AG10803 (cell line): Measurements from ENCODE around the gene CHRDL2.
A peak's percentile ranks its signal among the peaks of the same experiment; 100 is the strongest.
"Not testable (repeated sequence)": the region's sequence is repeated elsewhere in the genome, so short reads cannot be mapped to it uniquely, and the experiment has no call there.

Experiments
- DNase-seq: peaks from one replicate; pipeline ENCODE4 v3.0.0; 2010; ENCODE audit warnings: low read depth
- H3K4me3 ChIP-seq: 2 replicates; pipeline ENCODE4 v1.5.1; 2011; ENCODE audit warnings: mild to moderate bottlenecking, low read length, control low read depth
- TF ChIP-seq, protein P1 (sequence below): conservative IDR thresholded peaks from 2 replicates; pipeline ENCODE4 v1.5.1; 2011; ENCODE audit warnings: mild to moderate bottlenecking, low read length, control low read depth, inconsistent platforms

The CHRDL2 gene

DNA sequence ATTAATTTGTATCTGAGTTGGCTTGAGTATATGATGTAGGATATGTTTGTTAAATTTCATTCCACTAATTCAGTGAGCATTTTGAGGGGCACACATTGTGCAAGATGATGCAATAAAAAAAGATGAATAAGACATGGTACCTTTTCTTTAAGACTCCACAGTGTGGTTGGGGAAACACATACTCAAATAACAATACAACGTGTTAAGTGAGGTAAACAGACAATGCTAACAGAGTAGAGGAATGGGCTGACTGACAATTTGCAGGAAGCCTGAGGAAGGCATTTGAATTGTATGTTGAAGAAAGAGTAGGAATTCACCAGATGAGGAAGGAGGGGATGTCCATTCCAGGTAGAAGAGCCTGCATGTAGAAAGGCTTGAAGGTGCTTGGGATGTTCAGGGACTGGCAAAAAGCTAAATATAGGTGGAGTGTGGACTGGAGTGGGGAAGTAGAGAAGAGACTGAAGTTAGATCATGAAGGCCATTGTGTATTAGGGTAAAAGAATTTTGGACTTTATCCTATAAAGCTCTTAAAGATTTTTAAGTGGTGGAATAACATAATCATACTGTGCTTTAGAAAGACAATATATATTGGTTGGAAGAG, 24.3 kb upstream of the CHRDL2 start:
- H3K4me3 ChIP-seq: no peak overlapping the region
- TF ChIP-seq, protein P1, sequence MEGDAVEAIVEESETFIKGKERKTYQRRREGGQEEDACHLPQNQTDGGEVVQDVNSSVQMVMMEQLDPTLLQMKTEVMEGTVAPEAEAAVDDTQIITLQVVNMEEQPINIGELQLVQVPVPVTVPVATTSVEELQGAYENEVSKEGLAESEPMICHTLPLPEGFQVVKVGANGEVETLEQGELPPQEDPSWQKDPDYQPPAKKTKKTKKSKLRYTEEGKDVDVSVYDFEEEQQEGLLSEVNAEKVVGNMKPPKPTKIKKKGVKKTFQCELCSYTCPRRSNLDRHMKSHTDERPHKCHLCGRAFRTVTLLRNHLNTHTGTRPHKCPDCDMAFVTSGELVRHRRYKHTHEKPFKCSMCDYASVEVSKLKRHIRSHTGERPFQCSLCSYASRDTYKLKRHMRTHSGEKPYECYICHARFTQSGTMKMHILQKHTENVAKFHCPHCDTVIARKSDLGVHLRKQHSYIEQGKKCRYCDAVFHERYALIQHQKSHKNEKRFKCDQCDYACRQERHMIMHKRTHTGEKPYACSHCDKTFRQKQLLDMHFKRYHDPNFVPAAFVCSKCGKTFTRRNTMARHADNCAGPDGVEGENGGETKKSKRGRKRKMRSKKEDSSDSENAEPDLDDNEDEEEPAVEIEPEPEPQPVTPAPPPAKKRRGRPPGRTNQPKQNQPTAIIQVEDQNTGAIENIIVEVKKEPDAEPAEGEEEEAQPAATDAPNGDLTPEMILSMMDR: no peak
- DNase-seq: no peak

DNA sequence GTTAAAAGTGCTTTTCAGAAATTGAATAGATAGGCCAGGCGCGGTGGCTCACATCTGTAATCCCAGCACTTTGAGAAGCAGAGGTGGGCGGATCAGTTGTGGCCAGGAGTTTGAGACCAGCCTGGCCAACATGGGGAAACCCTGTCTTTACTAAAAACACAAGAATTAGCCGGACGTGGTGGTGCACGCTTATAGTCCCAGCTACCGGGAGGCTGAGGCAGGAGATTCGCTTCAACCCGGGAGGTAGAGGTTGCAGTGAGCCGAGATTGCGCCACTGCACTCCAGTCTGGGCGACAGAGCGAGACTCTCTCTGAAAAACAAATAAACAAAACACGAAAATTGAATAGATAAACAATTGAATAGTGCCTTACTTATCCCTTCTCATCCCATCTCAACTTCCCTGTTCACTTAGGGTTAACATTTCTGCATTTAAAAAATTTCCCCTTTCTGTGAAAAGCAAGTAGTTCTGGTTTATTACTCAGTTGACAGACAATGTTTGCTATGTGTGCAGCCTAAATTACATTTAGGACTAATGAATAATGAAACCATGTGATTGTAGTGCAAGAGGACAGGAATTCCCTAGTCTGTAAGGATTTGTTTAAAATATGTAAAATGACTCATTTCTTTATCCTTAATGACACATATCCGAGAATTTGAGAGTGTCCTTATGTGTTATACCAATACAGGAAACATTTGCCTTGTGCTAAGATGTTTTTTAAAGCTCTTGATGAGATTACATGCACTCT, 23.5 kb upstream of the CHRDL2 start:
- TF ChIP-seq, protein P1: no peak
- DNase-seq: peak; percentile 89
- H3K4me3 ChIP-seq: peak overlapping the region; percentile 10; the same call in 1 of the 2 replicates

DNA sequence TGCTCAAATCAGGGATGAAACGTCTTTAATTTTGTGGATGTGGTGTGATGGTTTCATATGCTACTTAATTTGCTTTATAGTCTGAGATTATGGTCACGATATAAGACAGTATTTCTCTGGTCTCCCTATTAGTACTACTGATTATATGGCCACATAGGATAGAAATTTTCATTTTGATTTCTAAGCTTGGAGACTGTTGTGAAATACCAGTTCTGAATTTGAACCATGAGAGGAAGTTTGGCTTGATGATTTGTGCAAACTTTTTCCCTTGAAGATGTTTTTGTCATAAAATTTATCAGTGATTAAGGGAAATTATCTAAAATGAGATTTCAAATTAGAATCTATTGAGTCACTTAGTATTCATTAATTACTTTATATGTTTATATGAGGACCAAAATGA, 20.1 kb upstream of the CHRDL2 start:
- TF ChIP-seq, protein P1: no peak
- no peak for DNase-seq
- H3K4me3 ChIP-seq: no peak overlapping the region

DNA sequence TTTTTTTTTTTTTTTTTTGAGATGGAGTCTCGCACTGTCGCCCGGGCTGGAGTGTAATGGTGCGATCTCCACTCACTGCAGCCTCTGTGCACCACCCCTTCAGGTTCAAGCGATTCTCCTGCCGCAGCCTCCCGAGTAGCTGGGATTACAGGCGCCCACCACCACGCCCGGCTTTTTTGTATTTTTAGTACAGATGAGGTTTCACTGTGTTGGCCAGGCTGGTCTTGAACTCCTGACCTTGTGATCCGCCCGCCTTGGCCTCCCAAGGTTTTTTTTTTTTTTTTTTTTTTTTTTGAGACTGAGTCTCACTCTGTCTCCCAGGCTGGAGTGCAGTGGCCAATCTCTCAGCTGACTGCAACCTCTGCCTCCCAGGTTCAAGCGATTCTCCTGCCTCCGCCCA, 19.4 kb upstream of the CHRDL2 start:
- not testable (repeated sequence) for H3K4me3 ChIP-seq, DNase-seq

DNA sequence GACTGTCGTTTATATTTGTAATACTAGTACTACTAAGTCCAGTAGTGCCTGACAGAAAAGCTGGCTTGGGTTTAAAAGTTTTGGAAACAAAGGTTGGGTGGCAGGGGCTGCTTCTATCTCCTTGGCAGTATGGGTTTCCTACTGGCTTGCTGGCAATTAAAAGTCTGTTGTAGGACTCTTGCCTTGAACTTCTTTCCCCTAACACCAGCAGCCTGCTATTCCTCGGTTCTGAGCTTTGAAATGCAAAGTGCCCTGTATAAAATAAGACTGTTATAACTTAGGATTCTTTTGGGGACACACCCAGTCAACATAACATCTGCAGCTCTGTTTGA, 18.7 kb upstream of the CHRDL2 start:
- no peak for DNase-seq
- H3K4me3 ChIP-seq: peak overlapping the region; percentile 84
- TF ChIP-seq, protein P1: no peak

DNA sequence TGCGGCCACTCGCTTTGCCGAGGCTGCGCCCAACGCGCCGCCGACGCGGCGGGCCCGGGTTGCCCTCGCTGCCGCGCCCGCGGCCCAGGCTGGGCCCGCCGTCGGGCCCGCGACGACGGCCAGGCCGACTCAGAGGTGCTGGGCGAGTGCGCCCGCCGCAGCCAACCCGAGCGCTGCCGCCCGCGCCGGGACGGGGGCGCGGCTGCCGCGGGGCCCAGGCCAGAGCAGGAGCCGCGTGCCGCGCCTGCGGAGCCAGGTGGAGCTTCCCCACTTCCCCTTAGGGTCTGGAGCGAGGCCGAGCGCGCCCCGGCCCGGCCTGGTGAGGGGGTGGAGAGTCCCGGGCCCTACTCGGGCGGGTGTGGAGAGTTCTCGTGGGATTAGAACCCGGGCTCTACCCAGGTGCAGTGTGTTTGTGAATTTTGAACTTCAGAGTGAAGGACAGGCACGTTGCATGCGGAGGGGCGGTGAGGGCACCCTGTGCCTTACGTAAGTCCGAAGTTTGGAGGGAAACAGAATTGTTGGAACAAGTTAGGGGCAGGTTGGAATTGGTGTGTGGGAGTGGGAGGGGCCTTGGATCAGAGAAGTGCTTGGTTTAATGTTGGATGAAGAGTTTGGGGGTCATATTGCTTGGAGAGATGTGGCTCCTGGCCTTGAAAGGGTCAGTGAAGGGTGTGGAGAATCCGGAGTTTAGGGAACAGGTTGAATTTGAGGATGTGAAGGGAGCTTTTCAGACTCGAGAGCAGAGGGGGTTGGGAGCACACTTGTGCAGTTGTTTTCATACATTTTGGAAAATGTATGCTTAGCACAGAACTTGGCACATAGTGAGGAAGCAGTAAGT, 18.1 kb upstream of the CHRDL2 start:
- peak overlapping the region; percentile 84 for H3K4me3 ChIP-seq
- DNase-seq: peak; percentile 22
- TF ChIP-seq, protein P1: no peak

DNA sequence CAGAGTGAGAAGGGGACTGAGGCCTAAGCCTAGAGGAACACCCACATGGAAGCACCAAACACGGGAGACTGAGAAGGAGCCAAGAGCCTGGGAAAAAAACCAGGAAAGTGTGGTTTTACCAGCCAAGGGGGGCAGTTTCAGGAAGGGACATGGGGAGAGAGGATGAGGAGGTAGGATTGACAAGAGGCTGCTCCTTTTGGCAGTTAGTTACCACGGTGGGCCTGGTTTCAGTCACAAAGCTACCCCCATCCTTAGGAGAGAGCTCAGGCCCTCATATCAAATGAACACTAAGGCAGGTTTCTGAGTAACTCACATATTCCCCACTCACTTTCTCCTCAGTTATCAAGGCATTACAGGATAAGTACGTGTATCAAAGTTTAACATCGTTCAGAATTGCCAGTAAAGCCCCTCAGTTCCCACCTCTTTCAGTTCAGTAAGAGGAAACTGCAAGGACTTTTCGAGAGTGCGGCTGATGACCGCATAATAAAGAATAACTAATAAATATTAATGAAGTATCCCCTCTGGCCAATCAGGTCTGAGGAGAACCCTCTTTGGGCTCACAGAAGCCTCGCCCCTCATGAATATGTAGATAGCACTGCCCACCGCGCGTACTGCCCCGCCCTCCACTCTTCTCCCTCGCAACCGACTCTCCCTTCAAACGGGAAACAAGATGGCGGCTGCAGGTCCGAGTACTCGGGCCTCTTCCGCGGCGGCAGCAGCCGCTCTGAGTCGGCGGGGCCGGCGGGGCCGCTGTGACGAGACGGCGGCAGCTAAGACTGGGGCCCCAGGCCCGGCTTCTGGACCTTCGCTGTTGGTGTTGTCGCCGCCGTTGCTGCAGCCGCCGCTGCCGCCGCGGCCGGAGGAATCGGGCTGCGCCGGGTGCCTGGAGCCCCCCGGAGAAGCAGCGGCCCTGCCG, 17.2 kb upstream of the CHRDL2 start, which contains the start of gene RNF169:
Gene RNF169 (plus strand): TSS at position 639 of the 916 bp plus-strand sequence. CDS start 32 bp downstream, at position 671.
- TF ChIP-seq, protein P1: no peak
- peak within 1 kb of the TSS; percentile 84 for H3K4me3 ChIP-seq
- peak; percentile 95 for DNase-seq
